Measurements from ENCODE around the gene ZBTB5. TPM values are rescaled to one million over a fixed set of nuclear protein-coding genes. Genes with fewer than 3 reads are reported as not detected.

Gene ZBTB5
- total and polyA plus RNA-seq, 2 donors (not counting 3 experiments of a cell fraction or from before 2014, with no cell fraction given): 10.0 to 13.7 TPM

GRCh38 chr9:37420271-37421215 is 44.7 kb downstream of the ZBTB5 start:
- no peaks in the 10 kb centered on the region for H3K9me3 ChIP-seq (replicated peaks; ENCODE audit: control insufficient read depth, insufficient read depth, low read length)
- H3K27me3 ChIP-seq (ENCODE audit: control insufficient read depth in 2 of 2, insufficient read depth in 2 of 2, low read length in 2 of 2): no peaks in the 10 kb centered on the region
- intact Hi-C loops (cut with micrococcal nuclease) (no loop called here), dilution Hi-C loops (cut with MboI; ENCODE audit: extremely low pct_ligation_motif_present, low sequenced_read_pairs) (no loop called here)
- H3K79me2 ChIP-seq (ENCODE audit: control insufficient read depth, insufficient read depth, low read length): peaks cover 25% of the 10 kb centered on the region
- H3K27ac ChIP-seq (ENCODE audit: insufficient read depth, low read depth, low read length): no peak overlapping the region
- CTCF ChIA-PET: no interaction called here
- H3K4me1 ChIP-seq (ENCODE audit: control insufficient read depth, extremely low read depth, insufficient read depth, low read length): peaks cover 15% of the 10 kb centered on the region
- no peak for DNase-seq (ENCODE audit: low read depth, low spot score)
- no TSS peak for BruUV-seq (replicated peaks)
- no peak for TF ChIP-seq POLR2A (IDR thresholded peaks at IDR 0.05; ENCODE audit: low read depth, low read length)
- TF ChIP-seq EZH2 (IDR thresholded peaks at IDR 0.05; ENCODE audit: borderline replicate concordance, low read depth, low read length, severe bottlenecking): no peak
- H3K4me2 ChIP-seq (ENCODE audit: insufficient read depth, low read length): no peak overlapping the region
- no peak overlapping the region for H2AFZ ChIP-seq (ENCODE audit: low read depth, low read length)
- no peak overlapping the region for H3K4me3 ChIP-seq (replicated peaks in 1 of 3; ENCODE audit: insufficient read depth in 1 of 3, low read depth in 1 of 3, low read length in 3 of 3)
- no peaks in the 10 kb centered on the region for H3K36me3 ChIP-seq (ENCODE audit: control insufficient read depth in 2 of 2, extremely low read depth in 1 of 2, insufficient read depth in 2 of 2, low read length in 2 of 2)
- no peaks in the 10 kb centered on the region for H4K20me1 ChIP-seq (replicated peaks; ENCODE audit: control insufficient read depth, extremely low read depth, insufficient read depth, low read length)
- POLR2A ChIA-PET: no interaction called here
- FAIRE-seq: no peak
- H3K9ac ChIP-seq (replicated peaks; ENCODE audit: extremely low read depth, insufficient read depth, low read length): no peak overlapping the region
- H3K9me1 ChIP-seq (replicated peaks; ENCODE audit: control insufficient read depth, extremely low read depth, insufficient read depth, low read length): no peaks in the 10 kb centered on the region

GRCh38 chr9:37419204-37419603 is 46.0 kb downstream of the ZBTB5 start:
- Histone ChIP-seq H3K4me3 (replicated peaks in 1 of 3; ENCODE audit: insufficient read depth in 1 of 3, low read depth in 1 of 3, low read length in 3 of 3) (no peak overlapping the region), H3K27ac (ENCODE audit: insufficient read depth, low read depth, low read length) (no peak overlapping the region), H3K79me2 (ENCODE audit: control insufficient read depth, insufficient read depth, low read length) (peaks cover 17% of the 10 kb centered on the region), H3K27me3 (ENCODE audit: control insufficient read depth in 2 of 2, insufficient read depth in 2 of 2, low read length in 2 of 2) (no peaks in the 10 kb centered on the region), H3K9ac (replicated peaks; ENCODE audit: extremely low read depth, insufficient read depth, low read length) (no peak overlapping the region), H3K9me3 (replicated peaks; ENCODE audit: control insufficient read depth, insufficient read depth, low read length) (no peaks in the 10 kb centered on the region), H3K4me2 (ENCODE audit: insufficient read depth, low read length) (no peak overlapping the region), H3K36me3 (ENCODE audit: control insufficient read depth in 2 of 2, extremely low read depth in 1 of 2, insufficient read depth in 2 of 2, low read length in 2 of 2) (no peaks in the 10 kb centered on the region), H4K20me1 (replicated peaks; ENCODE audit: control insufficient read depth, extremely low read depth, insufficient read depth, low read length) (no peaks in the 10 kb centered on the region), H3K9me1 (replicated peaks; ENCODE audit: control insufficient read depth, extremely low read depth, insufficient read depth, low read length) (no peaks in the 10 kb centered on the region), H3K4me1 (ENCODE audit: control insufficient read depth, extremely low read depth, insufficient read depth, low read length) (peaks cover 14% of the 10 kb centered on the region), H2AFZ (ENCODE audit: low read depth, low read length) (no peak overlapping the region)
- TF ChIP-seq MAX (IDR thresholded peaks at IDR 0.05; ENCODE audit: insufficient read depth, insufficient read length): no peak
- no peak for TF ChIP-seq EZH2 (IDR thresholded peaks at IDR 0.05; ENCODE audit: borderline replicate concordance, low read depth, low read length, severe bottlenecking)
- TF ChIP-seq POLR2A (IDR thresholded peaks at IDR 0.05; ENCODE audit: low read depth, low read length): no peak
- TF ChIP-seq GATA2 (IDR thresholded peaks at IDR 0.05; ENCODE audit: insufficient read depth, insufficient read length, low read depth, low read length): no peak
- TF ChIP-seq JUN (IDR thresholded peaks at IDR 0.05; ENCODE audit: borderline replicate concordance, insufficient read depth, insufficient read length, low read depth): no peak
- TF ChIP-seq MYC (IDR thresholded peaks at IDR 0.05; ENCODE audit: low read depth, low read length): no peak
- TF ChIP-seq POLR2AphosphoS5 (IDR thresholded peaks at IDR 0.05; ENCODE audit: insufficient read depth, low read depth, low read length): no peak
- TF ChIP-seq FOS (IDR thresholded peaks at IDR 0.05; ENCODE audit: borderline replicate concordance, insufficient read depth, low read length): no peak
- no peak for TF ChIP-seq CTCF (IDR thresholded peaks at IDR 0.05; ENCODE audit: extremely low read depth in 1 of 2, insufficient read depth in 1 of 2, low read depth in 1 of 2, low read length in 2 of 2)
- ChIA-PET POLR2A (no interaction called here), CTCF (interaction anchor here (1.0 kb wide), 1 partner anchor 424 kb away, joined by 3 read pairs; no protein-coding TSS in a partner anchor)
- DNase-seq (ENCODE audit: low read depth, low spot score) (no peak), FAIRE-seq (no peak)
- BruUV-seq (replicated peaks): no TSS peak
- intact Hi-C loops (cut with micrococcal nuclease): loop anchor here (10.0 kb wide), 1 partner anchor 86 kb away; no protein-coding TSS in a partner anchor
- dilution Hi-C loops (cut with MboI; ENCODE audit: extremely low pct_ligation_motif_present, low sequenced_read_pairs): no loop called here

Data from endothelial cell of umbilical vein (primary cell).